ENCODE data around the gene E2F1.
"Not testable (repeated sequence)": the region's sequence is repeated elsewhere in the genome, so short reads cannot be mapped to it uniquely, and the experiment has no call there.

Gene E2F1

DNA sequence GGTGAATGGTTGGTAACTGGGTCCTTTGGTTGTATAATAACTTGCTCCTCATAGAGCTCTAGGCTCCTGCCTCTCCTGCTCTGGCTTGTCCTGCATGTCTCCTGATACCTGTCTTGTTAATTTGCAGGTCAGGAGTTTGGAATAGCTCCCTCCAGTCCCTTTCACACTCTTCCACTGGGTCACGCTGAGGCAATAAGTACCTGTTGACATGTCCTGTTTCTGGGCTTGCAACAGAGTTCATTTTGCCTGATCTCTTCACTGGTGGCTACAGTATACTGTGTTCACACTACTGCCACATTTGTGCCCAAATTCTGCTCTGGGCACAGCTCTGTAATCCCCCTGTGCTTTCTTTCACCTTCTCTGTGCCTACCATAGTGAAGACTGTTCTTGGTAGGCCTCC lies 49.4 kb downstream of the E2F1 start:
- no peak for DNase-seq

DNA sequence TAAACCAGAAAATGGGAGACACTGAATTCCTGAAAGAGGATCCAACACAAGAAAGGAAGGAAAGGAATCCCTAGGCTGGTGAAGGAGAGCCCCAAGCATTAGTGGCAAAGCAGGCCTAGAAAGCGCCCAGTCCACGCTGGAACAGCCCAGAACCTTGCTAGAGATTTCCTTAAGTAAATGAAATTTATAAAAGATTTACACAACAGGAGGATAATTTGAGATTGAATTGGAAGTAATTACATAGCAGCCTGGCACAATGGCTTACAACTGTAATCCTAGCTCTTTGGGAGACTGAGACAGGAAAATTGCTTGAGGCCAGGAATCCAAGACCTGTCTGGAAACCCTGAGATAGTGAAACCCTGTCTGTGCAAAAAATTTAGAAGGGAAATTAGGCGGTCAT lies 50.8 kb downstream of the E2F1 start:
- no peak for DNase-seq

DNA sequence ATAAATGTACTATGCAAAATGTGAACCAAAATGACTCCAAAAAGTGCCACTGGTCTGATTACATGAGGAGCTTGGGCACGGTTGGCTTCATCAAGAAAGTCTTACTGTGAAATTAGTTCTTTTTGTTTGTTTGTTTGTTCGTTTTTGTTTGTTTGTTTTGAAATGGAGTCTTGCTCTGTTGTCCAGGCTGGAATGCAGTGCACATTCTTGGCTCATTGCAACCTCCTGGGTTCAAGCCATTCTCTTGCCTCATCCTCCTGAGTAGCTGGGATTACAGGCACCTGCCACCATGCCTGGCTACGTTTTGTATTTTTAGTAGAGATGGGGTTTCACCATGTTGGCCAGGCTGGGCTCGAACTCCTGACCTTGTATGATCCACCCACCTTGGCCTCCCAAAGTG lies 54.3 kb downstream of the E2F1 start:
- not testable (repeated sequence) for DNase-seq

DNA sequence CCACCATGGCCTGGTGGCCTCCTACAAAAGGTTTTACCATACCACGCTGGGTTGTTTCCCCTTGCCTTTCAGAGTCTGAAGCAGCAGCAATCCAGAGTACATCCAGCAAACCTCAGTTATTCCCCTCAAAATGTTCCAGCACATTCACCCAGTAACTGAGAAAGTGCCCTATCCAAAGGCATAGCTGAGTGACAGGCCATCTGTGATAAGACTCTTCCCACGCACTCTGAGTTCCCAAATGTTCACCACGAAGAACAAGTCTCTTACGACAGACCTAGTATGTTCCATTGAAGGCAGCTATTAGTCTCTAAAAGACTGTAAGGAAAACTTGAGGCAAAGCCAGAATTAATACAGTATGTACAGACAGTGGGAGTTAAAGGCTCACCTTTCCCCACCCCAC lies 55.7 kb downstream of the E2F1 start:
- no peak for DNase-seq

DNA sequence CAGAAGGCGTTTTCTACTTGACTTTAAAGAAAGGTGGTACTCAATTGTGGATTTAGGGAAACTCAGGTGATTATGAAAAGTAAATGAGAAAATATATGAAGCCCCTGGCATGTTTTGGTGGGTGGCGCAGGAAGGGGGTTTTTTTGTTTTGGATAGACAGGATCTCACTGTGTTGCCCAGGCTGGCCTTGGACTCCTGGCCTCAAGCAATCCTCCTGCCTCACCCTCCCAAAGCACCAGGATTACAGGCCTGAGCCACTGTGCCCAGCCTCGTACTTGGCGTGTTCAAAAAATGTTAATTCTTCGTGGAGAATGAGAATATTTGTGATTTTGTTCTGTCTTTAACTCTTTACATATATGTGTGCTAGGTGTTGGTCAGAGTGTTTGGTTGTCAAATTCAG lies 56.2 kb downstream of the E2F1 start:
- no peak for DNase-seq

DNA sequence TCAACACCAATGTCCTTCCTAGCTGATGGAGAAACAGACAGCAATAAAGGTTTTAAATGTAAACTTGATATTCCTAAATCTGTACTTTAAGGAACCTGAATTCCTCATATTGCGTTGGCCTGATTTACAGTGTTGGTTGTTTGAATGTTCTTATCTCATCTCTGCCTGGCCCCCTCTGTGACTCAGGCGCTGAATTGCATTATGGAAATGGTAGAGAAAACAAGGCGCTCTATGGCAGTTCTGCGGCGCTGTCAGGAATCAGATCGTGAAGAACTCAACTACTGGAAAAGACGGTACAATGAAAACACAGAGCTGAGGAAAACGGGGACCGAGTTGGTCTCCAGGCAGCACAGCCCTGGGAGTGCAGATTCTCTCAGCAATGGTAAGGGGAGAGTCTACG lies 56.7 kb downstream of the E2F1 start:
- no peak for DNase-seq

DNA sequence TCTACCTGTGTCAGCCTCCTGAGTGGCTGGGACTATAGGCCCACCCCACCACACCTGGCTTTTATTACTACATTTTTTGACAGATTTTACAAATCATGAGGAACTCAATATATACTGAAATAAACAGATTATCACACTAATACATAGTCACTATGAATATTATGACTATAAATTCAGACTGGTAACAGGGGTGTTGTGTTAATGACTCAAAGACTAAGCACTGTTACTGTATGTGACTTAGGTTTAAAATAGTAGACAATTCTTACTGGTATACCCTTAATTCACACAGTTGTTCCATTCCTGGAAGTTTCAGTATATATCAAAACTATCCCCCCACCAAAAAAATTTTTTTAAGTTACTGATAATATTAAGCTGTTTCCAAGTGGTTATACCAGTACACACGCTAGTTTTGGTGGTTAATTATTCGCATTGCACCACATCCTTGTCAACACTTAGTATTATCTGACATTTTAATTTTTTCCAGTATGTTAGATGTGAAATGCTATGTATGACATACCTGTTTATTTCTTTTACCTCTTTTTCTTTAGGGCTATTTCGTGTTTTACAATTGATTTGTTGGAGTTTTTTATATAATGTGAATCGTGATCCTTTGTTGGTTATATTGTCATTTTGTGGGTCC lies 58.5 kb downstream of the E2F1 start:
- DNase-seq = no peak

DNA sequence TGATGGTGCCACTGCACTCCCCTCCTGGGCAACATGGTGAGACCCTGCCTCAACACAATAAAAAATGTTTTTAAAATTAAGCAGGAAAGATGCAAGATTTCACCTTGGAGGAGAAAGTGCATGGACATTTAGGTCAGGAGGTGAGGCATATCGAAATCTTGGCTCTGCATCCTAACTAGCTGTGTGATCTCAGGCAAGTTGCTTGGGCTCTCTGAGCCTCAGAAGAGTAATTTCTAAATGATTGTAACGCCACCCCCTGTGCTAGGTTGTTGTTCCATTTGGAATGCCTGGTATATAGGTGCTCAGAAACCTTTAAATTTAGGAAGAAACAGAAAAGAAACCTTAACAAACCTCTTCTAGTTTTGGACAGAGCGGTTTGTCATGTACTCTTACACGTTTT lies 60.0 kb downstream of the E2F1 start:
- no peak for DNase-seq

Data from activated CD4-positive, alpha-beta T cell treated with anti-CD3 and anti-CD28 coated beads, Interleukin-2, amount 50 U/mL, for 4 hours (primary cell).